ENCODE data around the gene LMBRD1. TPM values are rescaled to one million over a fixed set of nuclear protein-coding genes. Genes with fewer than 3 reads are reported as not detected.

The LMBRD1 gene
- total RNA-seq, 2 donors from 2014 or later: 30.1 to 34.8 TPM

- 90% methylated on average over 1 of the region's 3 CpGs; no CpG with 5 or more reads in 1 of the 2 experiments for WGBS, 2 experiments (ENCODE audit: insufficient coverage in 1 of 2, insufficient read length in 1 of 2)
- Histone ChIP-seq H3K27ac (ENCODE audit: low read depth, low read length) (no peak overlapping the region), H3K36me3 (ENCODE audit: control insufficient read depth, insufficient read depth, low read length) (peaks cover 47% of the 10 kb centered on the region), H3K9ac (ENCODE audit: extremely low read depth, low read length, poor library complexity, severe bottlenecking) (no peak overlapping the region), H3K4me1 (ENCODE audit: control insufficient read depth, insufficient read depth, low read length) (no peaks in the 10 kb centered on the region), H3K27me3 (ENCODE audit: control insufficient read depth, insufficient read depth, low read length, poor library complexity, severe bottlenecking) (no peaks in the 10 kb centered on the region), H3K9me3 (ENCODE audit: control insufficient read depth, low read length) (peaks cover 33% of the 10 kb centered on the region), H3K4me3 (ENCODE audit: low read length) (peak overlapping the region; percentile 8)
- Mint-ChIP-seq H3K27me3 (ENCODE audit: insufficient read depth) (no peaks in the 10 kb centered on the region), H3K36me3 (ENCODE audit: low read depth) (peaks cover 62% of the 10 kb centered on the region), H3K9me3 (peaks cover 35% of the 10 kb centered on the region), H3K4me3 (no peak overlapping the region), H3K27ac (no peak overlapping the region), H3K4me1 (no peaks in the 10 kb centered on the region)
- no peak for TF ChIP-seq CTCF (conservative IDR thresholded peaks at IDR 0.05)
- DNase-seq: no peak
These were observed 74.1 kb downstream of the LMBRD1 start for GRCh38 chr6:69722683-69723082.

GRCh38 chr6:69719602-69720193 is 77.1 kb downstream of the LMBRD1 start:
- H3K9ac ChIP-seq (ENCODE audit: extremely low read depth, low read length, poor library complexity, severe bottlenecking): no peak overlapping the region
- H3K36me3 Mint-ChIP-seq (ENCODE audit: low read depth): peaks cover 55% of the 10 kb centered on the region
- peaks cover 13% of the 10 kb centered on the region for H3K9me3 ChIP-seq (ENCODE audit: control insufficient read depth, low read length)
- H3K9me3 Mint-ChIP-seq: peaks cover 15% of the 10 kb centered on the region
- DNase-seq: peak; percentile 48
- no peak overlapping the region for H3K27ac Mint-ChIP-seq
- H3K36me3 ChIP-seq (ENCODE audit: control insufficient read depth, insufficient read depth, low read length): peaks cover 56% of the 10 kb centered on the region
- no peaks in the 10 kb centered on the region for H3K27me3 Mint-ChIP-seq (ENCODE audit: insufficient read depth)
- H3K27me3 ChIP-seq (ENCODE audit: control insufficient read depth, insufficient read depth, low read length, poor library complexity, severe bottlenecking): no peaks in the 10 kb centered on the region
- no peak overlapping the region for H3K4me3 Mint-ChIP-seq
- H3K4me1 Mint-ChIP-seq: no peaks in the 10 kb centered on the region
- no peaks in the 10 kb centered on the region for H3K4me1 ChIP-seq (ENCODE audit: control insufficient read depth, insufficient read depth, low read length)
- peak; percentile 77 for TF ChIP-seq CTCF (conservative IDR thresholded peaks at IDR 0.05)
- 43 to 67% methylated on average over 1 to 2 of the region's 2 CpGs for WGBS, 2 experiments (ENCODE audit: insufficient coverage in 1 of 2, insufficient read length in 1 of 2)
- H3K27ac ChIP-seq (ENCODE audit: low read depth, low read length): no peak overlapping the region
- no peak overlapping the region for H3K4me3 ChIP-seq (ENCODE audit: low read length)

- Mint-ChIP-seq H3K9me3 (no peaks in the 10 kb centered on the region), H3K27ac (peak overlapping the region; percentile 7), H3K36me3 (ENCODE audit: low read depth) (peaks cover 18% of the 10 kb centered on the region), H3K4me1 (no peaks in the 10 kb centered on the region), H3K27me3 (ENCODE audit: insufficient read depth) (no peaks in the 10 kb centered on the region), H3K4me3 (no peak overlapping the region)
- Histone ChIP-seq H3K4me1 (ENCODE audit: control insufficient read depth, insufficient read depth, low read length) (no peaks in the 10 kb centered on the region), H3K36me3 (ENCODE audit: control insufficient read depth, insufficient read depth, low read length) (peaks cover 19% of the 10 kb centered on the region), H3K9me3 (ENCODE audit: control insufficient read depth, low read length) (no peaks in the 10 kb centered on the region), H3K9ac (ENCODE audit: extremely low read depth, low read length, poor library complexity, severe bottlenecking) (no peak overlapping the region), H3K4me3 (ENCODE audit: low read length) (no peak overlapping the region), H3K27me3 (ENCODE audit: control insufficient read depth, insufficient read depth, low read length, poor library complexity, severe bottlenecking) (no peaks in the 10 kb centered on the region), H3K27ac (ENCODE audit: low read depth, low read length) (no peak overlapping the region)
- DNase-seq: no peak
- 100% methylated on average over 1 of the region's 1 CpG; no CpG with 5 or more reads in 1 of the 2 experiments for WGBS, 2 experiments (ENCODE audit: insufficient coverage in 1 of 2, insufficient read length in 1 of 2)
- no peak for TF ChIP-seq CTCF (conservative IDR thresholded peaks at IDR 0.05)
These were observed 90.1 kb downstream of the LMBRD1 start for GRCh38 chr6:69706724-69707123.
